Lower lobe of right lung (tissue), 2 donors: Measurements from ENCODE around the gene SPSB4. TPM values are rescaled to one million over a fixed set of nuclear protein-coding genes. Genes with fewer than 3 reads are reported as not detected.

Experiments
- ATAC-seq, 2 donors: fragments of 200-7000 bp; cut with Tn5 transposase; one replicate each; pipeline ENCODE4 v1.9.1; 2020 to 2022; ENCODE audit warnings: mild to moderate bottlenecking in 2 of 2, moderate library complexity in 2 of 2
- DNase-seq: peaks from one replicate; pipeline ENCODE4 v3.0.0-alpha.2; 2020
- H3K27ac ChIP-seq: fragments of 200-600 bp; one replicate; pipeline ENCODE4 v1.8.0; 2022
- H3K27me3 ChIP-seq: fragments of 200-600 bp; one replicate; pipeline ENCODE4 v1.8.0; 2022; ENCODE audit warnings: low read depth
- H3K36me3 ChIP-seq: fragments of 200-600 bp; one replicate; pipeline ENCODE4 v1.8.0; 2022; ENCODE audit warnings: mild to moderate bottlenecking
- H3K4me1 ChIP-seq: fragments of 200-600 bp; one replicate; pipeline ENCODE4 v1.8.0; 2022
- H3K4me3 ChIP-seq: fragments of 200-600 bp; one replicate; pipeline ENCODE4 v1.8.0; 2022; ENCODE audit warnings: mild to moderate bottlenecking
- H3K9me3 ChIP-seq: fragments of 200-600 bp; one replicate; pipeline ENCODE4 v1.8.0; 2022
- CTCF ChIP-seq: fragments of 200-600 bp; IDR thresholded peaks from one replicate; pipeline ENCODE4 v1.8.0; 2022; ENCODE audit warnings: antibody characterized with exemption, mild to moderate bottlenecking
- intact Hi-C: fragments of 100-400 bp; cut with DNase I; formaldehyde crosslinking; loops from one replicate; pipeline ENCODE4 v1.11.0; 2022
- total RNA-seq: library from RNA; stranded (reverse); fragmentation: NEBNext Ultra II Directional; extraction: Animal tissue kit (Norgen Biotek cat#: 25700); gene quantifications from one replicate; pipeline ENCODE4 v1.2.1, GENCODE V29; 2021
- donor health status: DM: no; HTN: yes; CAD: no; lungs with severe emphysema.

The SPSB4 gene
- total RNA-seq, 1 donor from 2014 or later: 0.80 TPM

GRCh38 chr3:141151439-141151838 lies 100.3 kb downstream of the SPSB4 start:
- no peak for TF ChIP-seq CTCF
- peak; percentile 61 to 64 for ATAC-seq
- no peaks in the 10 kb centered on the region for H3K36me3 ChIP-seq
- intact Hi-C loops: no loop called here
- H3K9me3 ChIP-seq: no peaks in the 10 kb centered on the region
- DNase-seq: no peak
- no peaks in the 10 kb centered on the region for H3K27me3 ChIP-seq
- no peaks in the 10 kb centered on the region for H3K4me1 ChIP-seq
- no peak overlapping the region for H3K27ac ChIP-seq
- no peak overlapping the region for H3K4me3 ChIP-seq

- Histone ChIP-seq H3K27ac (no peak overlapping the region), H3K36me3 (no peaks in the 10 kb centered on the region), H3K27me3 (no peaks in the 10 kb centered on the region), H3K9me3 (no peaks in the 10 kb centered on the region), H3K4me1 (no peaks in the 10 kb centered on the region), H3K4me3 (no peak overlapping the region)
- intact Hi-C loops: no loop called here
- no peak for ATAC-seq
- DNase-seq: no peak
- TF ChIP-seq CTCF: no peak
These were observed 101.0 kb downstream of the SPSB4 start for GRCh38 chr3:141152130-141152529.

GRCh38 chr3:141152801-141153678 lies 101.9 kb downstream of the SPSB4 start:
- no peaks in the 10 kb centered on the region for H3K4me1 ChIP-seq
- no peak for TF ChIP-seq CTCF
- H3K36me3 ChIP-seq: no peaks in the 10 kb centered on the region
- ATAC-seq (no peak), DNase-seq (no peak)
- H3K27me3 ChIP-seq: no peaks in the 10 kb centered on the region
- no peak overlapping the region for H3K27ac ChIP-seq
- intact Hi-C loops: no loop called here
- no peak overlapping the region for H3K4me3 ChIP-seq
- no peaks in the 10 kb centered on the region for H3K9me3 ChIP-seq

GRCh38 chr3:141153679-141153966 lies 102.5 kb downstream of the SPSB4 start:
- H3K4me1 ChIP-seq: no peaks in the 10 kb centered on the region
- intact Hi-C loops: no loop called here
- DNase-seq (no peak), ATAC-seq (no peak)
- H3K27ac ChIP-seq: no peak overlapping the region
- no peak overlapping the region for H3K4me3 ChIP-seq
- H3K27me3 ChIP-seq: no peaks in the 10 kb centered on the region
- no peak for TF ChIP-seq CTCF
- H3K36me3 ChIP-seq: no peaks in the 10 kb centered on the region
- no peaks in the 10 kb centered on the region for H3K9me3 ChIP-seq

- H3K4me3 ChIP-seq: no peak overlapping the region
- peaks cover 12% of the 10 kb centered on the region for H3K9me3 ChIP-seq
- no peaks in the 10 kb centered on the region for H3K27me3 ChIP-seq
- no peaks in the 10 kb centered on the region for H3K4me1 ChIP-seq
- intact Hi-C loops: no loop called here
- no peak for TF ChIP-seq CTCF
- DNase-seq (no peak), ATAC-seq (no peak)
- H3K36me3 ChIP-seq: no peaks in the 10 kb centered on the region
- H3K27ac ChIP-seq: no peak overlapping the region
These were observed 113.7 kb downstream of the SPSB4 start for GRCh38 chr3:141164852-141165251.
